K562 (cell line): ENCODE results near the gene TBCCD1. TPM values are rescaled to one million over a fixed set of nuclear protein-coding genes. Genes with fewer than 3 reads are reported as not detected.

Experiments used
- ATAC-seq: fragments of 200-7000 bp; cut with Tn5 transposase; 3 replicates; pipeline ENCODE4 v1.9.1; 2020; ENCODE audit warnings: moderate library complexity
- BruUV-seq: library from RNA; stranded (reverse); fragments of 400-500 nt; replicated peaks from 2 replicates; lab custom pipeline; 2021; lab: Mats Ljungman, UMichigan
- CTCF ChIA-PET: fragments of 300-600 bp; formaldehyde crosslinking; extraction: SDS; loops from one replicate; lab custom pipeline; 2021; ENCODE audit warnings: low intra/inter-chr PET ratio; lab: Yijun Ruan, JAX
- POLR2A ChIA-PET: fragments of 300-600, 350-650 bp; sonication (Branson Sonifier 250); formaldehyde crosslinking; extraction: SDS; loops from one replicate; lab custom pipeline; 2021; ENCODE audit warnings: antibody characterized with exemption, inconsistent platforms; lab: Yijun Ruan, JAX
- DNase-seq, 4 experiments: peaks; one replicate each; pipeline versions ENCODE4 v3.0.0 to v3.0.0-alpha.2; 2011 to 2018; ENCODE audit warnings: low spot score in 3 of 4, mixed read lengths in 3 of 4; ENCODE audit errors: extremely low read depth in 1 of 4
- FAIRE-seq: peaks from 2 replicates; lab custom pipeline; 2011; peaks lifted over from hg19 to GRCh38; lab: Jason Lieb, UNC
- H2AFZ ChIP-seq: 2 replicates; pipeline ENCODE4 v1.6.0; 2011; ENCODE audit warnings: low read depth, low read length, control low read depth, inconsistent platforms
- H3K27ac ChIP-seq: fragments of 200-600 bp; 3 replicates; pipeline ENCODE4 v1.8.0; 2011; ENCODE audit warnings: low read depth, mild to moderate bottlenecking, control low read depth, inconsistent platforms, low read length, moderate library complexity, mixed read lengths; ENCODE audit errors: extremely low read depth
- H3K27me3 ChIP-seq, 2 experiments: fragments of 300-600 bp in 1 of 2; 2 replicates in 1 of 2; 3 replicates in 1 of 2; pipeline versions ENCODE4 v1.6.0 to v1.8.0; 2011; ENCODE audit warnings: inconsistent platforms in 2 of 2, low read length in 2 of 2, mild to moderate bottlenecking in 1 of 2, mixed read lengths in 1 of 2, moderate library complexity in 1 of 2; ENCODE audit not compliant: control insufficient read depth in 2 of 2, insufficient read depth in 2 of 2
- H3K36me3 ChIP-seq: fragments of 300-600 bp; 3 replicates; pipeline ENCODE4 v1.8.0; 2011; ENCODE audit warnings: mild to moderate bottlenecking, low read length, inconsistent platforms; ENCODE audit not compliant: control insufficient read depth, insufficient read depth
- H3K4me1 ChIP-seq, 2 experiments: fragments of 200-600 bp in 1 of 2; replicated peaks in 1 of 2; 2 replicates in 1 of 2; 3 replicates in 1 of 2; pipeline versions ENCODE4 v1.5.1 to v1.8.0; 2011; ENCODE audit warnings: inconsistent platforms in 2 of 2, low read length in 2 of 2, mild to moderate bottlenecking in 1 of 2, mixed read lengths in 1 of 2, moderate library complexity in 1 of 2; ENCODE audit not compliant: control insufficient read depth in 2 of 2, insufficient read depth in 2 of 2
- H3K4me2 ChIP-seq: 2 replicates; pipeline ENCODE4 v1.6.1; 2011; ENCODE audit warnings: low read length, control low read depth, inconsistent platforms, mixed read lengths; ENCODE audit not compliant: insufficient read depth
- H3K4me3 ChIP-seq: fragments of 200-600 bp; sonication (generic), shearing (Covaris generic); 2 replicates; pipeline ENCODE4 v1.5.1; 2016; ENCODE audit warnings: control low read depth, inconsistent platforms
- H3K79me2 ChIP-seq: fragments of 200-600 bp; 3 replicates; pipeline ENCODE4 v1.8.0; 2011; ENCODE audit warnings: low read length, inconsistent platforms; ENCODE audit not compliant: control insufficient read depth, insufficient read depth
- H3K9ac ChIP-seq, 2 experiments: 2 replicates each; pipeline versions ENCODE4 v1.6.0 to v1.6.1; 2011; ENCODE audit warnings: low read depth in 2 of 2, low read length in 2 of 2, control low read depth in 1 of 2, inconsistent platforms in 1 of 2, mild to moderate bottlenecking in 1 of 2, mixed read lengths in 1 of 2; ENCODE audit not compliant: insufficient read depth in 1 of 2
- H3K9me1 ChIP-seq: one replicate; pipeline ENCODE4 v1.6.0; 2011; ENCODE audit warnings: inconsistent platforms, mild to moderate bottlenecking, low read length, moderate library complexity; ENCODE audit not compliant: control insufficient read depth, insufficient read depth
- H3K9me3 ChIP-seq: replicated peaks from 2 replicates; pipeline ENCODE4 v1.5.1; 2011; ENCODE audit warnings: low read depth, low read length, inconsistent platforms; ENCODE audit not compliant: control insufficient read depth, insufficient read depth
- H4K20me1 ChIP-seq: replicated peaks from 2 replicates; pipeline ENCODE4 v1.6.1; 2011; ENCODE audit warnings: low read length, inconsistent platforms, mixed read lengths; ENCODE audit not compliant: control insufficient read depth, insufficient read depth
- CBFA2T3 ChIP-seq: fragments of 450-650 bp; IDR thresholded peaks from 2 replicates; pipeline ENCODE4 v1.6.1; 2017
- COPS2 ChIP-seq: fragments of 450-650 bp; conservative IDR thresholded peaks from 2 replicates; pipeline ENCODE4 v1.6.1; 2016; ENCODE audit warnings: mild to moderate bottlenecking, moderate library complexity
- E2F4 ChIP-seq: sonication (generic); formaldehyde crosslinking; IDR thresholded peaks from 2 replicates; pipeline ENCODE4 v1.8.0; 2022; ENCODE audit warnings: mild to moderate bottlenecking, low read depth, missing genetic modification reagents
- GABPB2 ChIP-seq: fragments of 250-450 bp; sonication (Bioruptor Pico); conservative IDR thresholded peaks from 2 replicates; pipeline ENCODE4 v1.5.1; 2021; ENCODE audit warnings: mild to moderate bottlenecking
- GATA2 ChIP-seq: sonication (generic); formaldehyde crosslinking; IDR thresholded peaks from 2 replicates; pipeline ENCODE4 v1.4.0; 2020; ENCODE audit warnings: mild to moderate bottlenecking, missing genetic modification reagents
- LEF1 ChIP-seq: fragments of 450-650 bp; IDR thresholded peaks from 2 replicates; pipeline ENCODE4 v1.6.1; 2016; ENCODE audit warnings: mild to moderate bottlenecking
- MED1 ChIP-seq: sonication (generic); formaldehyde crosslinking; IDR thresholded peaks from 2 replicates; pipeline ENCODE4 v1.8.1; 2023; ENCODE audit warnings: missing genetic modification reagents, borderline replicate concordance
- RNF2 ChIP-seq: sonication (generic); IDR thresholded peaks from 2 replicates; pipeline ENCODE4 v1.6.1; 2016
- ZNF121 ChIP-seq: sonication (generic); formaldehyde crosslinking; conservative IDR thresholded peaks from 2 replicates; pipeline ENCODE4 v1.8.0; 2022; ENCODE audit warnings: missing genetic modification reagents
- ZNF445 ChIP-seq: fragments of 250-450 bp; sonication (Bioruptor Pico); IDR thresholded peaks from 2 replicates; pipeline ENCODE4 v1.4.0; 2020; ENCODE audit warnings: low read depth, mild to moderate bottlenecking, moderate library complexity
- ZNF75A ChIP-seq: fragments of 450-650 bp; formaldehyde crosslinking; IDR thresholded peaks from 2 replicates; pipeline ENCODE4 v1.4.0; 2020; ENCODE audit warnings: mild to moderate bottlenecking
- WGBS: fragments of 100-300 bp; shearing (Covaris generic); methylation state at CpG from one replicate; pipeline ENCODE4 v1.1.6; 2016; ENCODE audit warnings: low coverage, mixed read lengths; ENCODE audit not compliant: insufficient coverage; ENCODE audit errors: missing lambda C conversion rate; 5-methylcytosine and 5-hydroxymethylcytosine counted together
- in situ Hi-C: fragments of 300-500 bp; cut with MboI; formaldehyde crosslinking; loops from 4 replicates; pipeline ENCODE4 v1.15.0; 2018; ENCODE audit warnings: inconsistent platforms, mixed read lengths
- intact Hi-C: fragments of 100-400 bp; cut with micrococcal nuclease; formaldehyde crosslinking; loops from 2 replicates; pipeline ENCODE4 v1.14.2; 2022
- polyA plus RNA-seq, 8 experiments: library from polyadenylated mRNA; depleted of rRNA in 4 of 8; stranded (reverse) in 5 of 8; unstranded in 3 of 8; fragments of >200 nt; fragmentation: Nextera tagmentation in 2 of 8; fragmentation: Illumina TruSeq in 1 of 8; extraction: Ambion mirVana in 2 of 8; extraction: Trizol in 1 of 8; gene quantifications; 2 replicates each; pipeline versions ENCODE4 v1.2.1 to v1.2.3, GENCODE V29; 2011 to 2014; ENCODE audit warnings: inconsistent platforms in 1 of 8, missing spikeins in 1 of 8
- total RNA-seq, 7 experiments: library from RNA; depleted of rRNA in 6 of 7; stranded (reverse); fragments of >200 nt in 6 of 7; fragmentation: Illumina TruSeq in 2 of 7; extraction: Trizol in 2 of 7; gene quantifications; 2 replicates each; pipeline versions ENCODE4 v1.2.1 to v1.2.3, GENCODE V29; 2011 to 2021; ENCODE audit warnings: low replicate concordance in 1 of 7
- TF ChIP-seq, protein P1 (sequence below): fragments of 450-650 bp; formaldehyde crosslinking; IDR thresholded peaks from 2 replicates; pipeline ENCODE4 v1.4.0; 2022; ENCODE audit warnings: mild to moderate bottlenecking, moderate library complexity
- TF ChIP-seq, protein P2 (sequence below): fragments of 450-650 bp; formaldehyde crosslinking; IDR thresholded peaks from 2 replicates; pipeline ENCODE4 v1.4.0; 2020; ENCODE audit warnings: mild to moderate bottlenecking, mixed read lengths
- TF ChIP-seq, protein P3 (sequence below): fragments of 250-450 bp; sonication (Bioruptor Pico); IDR thresholded peaks from 2 replicates; pipeline ENCODE4 v1.8.0; 2021; ENCODE audit warnings: borderline replicate concordance, mild to moderate bottlenecking, moderate library complexity; ENCODE audit not compliant: poor library complexity, severe bottlenecking
- TF ChIP-seq, protein P4 (sequence below): fragments of 450-650 bp; formaldehyde crosslinking; IDR thresholded peaks from 2 replicates; pipeline ENCODE4 v1.4.0; 2022; ENCODE audit warnings: missing genetic modification characterization

TBCCD1 gene
- total and polyA plus RNA-seq, 9 of the 15 experiments (the other 6 are each of a cell fraction or from before 2014, with no cell fraction given), result 17.7 to 31.1 (median 21.2) TPM

- in situ Hi-C loops, result loop anchor here (10.0 kb wide), 1 partner anchor 141 kb away; no protein-coding TSS in a partner anchor
- FAIRE-seq (no peak), DNase-seq (no peak), ATAC-seq (no peak)
- no peaks in the 10 kb centered on the region for H3K79me2 ChIP-seq
- H3K4me2 ChIP-seq, result no peak overlapping the region
- intact Hi-C loops, result loop anchor here (10.0 kb wide), 2 partner anchors 69 to 551 kb away; partner anchors contain the start of gene CRYGS
- POLR2A ChIA-PET, result interaction anchor here (0.6 to 4.2 kb wide), 5 partner anchors 17 to 208 kb away, joined by 3 to 41 read pairs (median 5); partner anchors contain the start of genes DNAJB11 and EIF4A2
- H3K9ac ChIP-seq, result no peak overlapping the region; a peak in 1 of 4 replicates
- no peaks in the 10 kb centered on the region for H3K36me3 ChIP-seq
- H3K27ac ChIP-seq, result no peak overlapping the region
- CTCF ChIA-PET, result interaction anchor here (0.7 to 1.9 kb wide), 3 partner anchors 139 to 207 kb away, joined by 3 to 13 read pairs (median 4); no protein-coding TSS in a partner anchor
- no peaks in the 10 kb centered on the region for H3K9me3 ChIP-seq
- no peaks in the 10 kb centered on the region for H4K20me1 ChIP-seq
- H3K4me1 ChIP-seq, result peaks cover 3 to 10% of the 10 kb centered on the region in 2 experiments; a peak in 3 of 5 replicates
- TF ChIP-seq, protein P1, sequence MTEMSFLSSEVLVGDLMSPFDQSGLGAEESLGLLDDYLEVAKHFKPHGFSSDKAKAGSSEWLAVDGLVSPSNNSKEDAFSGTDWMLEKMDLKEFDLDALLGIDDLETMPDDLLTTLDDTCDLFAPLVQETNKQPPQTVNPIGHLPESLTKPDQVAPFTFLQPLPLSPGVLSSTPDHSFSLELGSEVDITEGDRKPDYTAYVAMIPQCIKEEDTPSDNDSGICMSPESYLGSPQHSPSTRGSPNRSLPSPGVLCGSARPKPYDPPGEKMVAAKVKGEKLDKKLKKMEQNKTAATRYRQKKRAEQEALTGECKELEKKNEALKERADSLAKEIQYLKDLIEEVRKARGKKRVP (CRISPR knock-in tag), result no peak
- no peak for TF ChIP-seq E2F4
- no peak for TF ChIP-seq MED1 (CRISPR knock-in tag)
- no peak for TF ChIP-seq CBFA2T3
- no peak for TF ChIP-seq COPS2
- TF ChIP-seq, protein P2, sequence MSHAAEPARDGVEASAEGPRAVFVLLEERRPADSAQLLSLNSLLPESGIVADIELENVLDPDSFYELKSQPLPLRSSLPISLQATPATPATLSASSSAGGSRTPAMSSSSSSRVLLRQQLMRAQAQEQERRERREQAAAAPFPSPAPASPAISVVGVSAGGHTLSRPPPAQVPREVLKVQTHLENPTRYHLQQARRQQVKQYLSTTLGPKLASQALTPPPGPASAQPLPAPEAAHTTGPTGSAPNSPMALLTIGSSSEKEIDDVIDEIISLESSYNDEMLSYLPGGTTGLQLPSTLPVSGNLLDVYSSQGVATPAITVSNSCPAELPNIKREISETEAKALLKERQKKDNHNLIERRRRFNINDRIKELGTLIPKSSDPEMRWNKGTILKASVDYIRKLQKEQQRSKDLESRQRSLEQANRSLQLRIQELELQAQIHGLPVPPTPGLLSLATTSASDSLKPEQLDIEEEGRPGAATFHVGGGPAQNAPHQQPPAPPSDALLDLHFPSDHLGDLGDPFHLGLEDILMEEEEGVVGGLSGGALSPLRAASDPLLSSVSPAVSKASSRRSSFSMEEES (CRISPR knock-in tag), result no peak
- no peak for TF ChIP-seq LEF1
- TF ChIP-seq GATA2 (CRISPR knock-in tag), result no peak
- no peak for TF ChIP-seq ZNF121
- TF ChIP-seq ZNF75A (CRISPR knock-in tag), result no peak
- TF ChIP-seq RNF2, result no peak
- no peak for TF ChIP-seq GABPB2
- TF ChIP-seq ZNF445 (CRISPR knock-in tag), result no peak
- TF ChIP-seq, protein P3, sequence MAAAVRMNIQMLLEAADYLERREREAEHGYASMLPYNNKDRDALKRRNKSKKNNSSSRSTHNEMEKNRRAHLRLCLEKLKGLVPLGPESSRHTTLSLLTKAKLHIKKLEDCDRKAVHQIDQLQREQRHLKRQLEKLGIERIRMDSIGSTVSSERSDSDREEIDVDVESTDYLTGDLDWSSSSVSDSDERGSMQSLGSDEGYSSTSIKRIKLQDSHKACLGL (CRISPR knock-in tag), result no peak
- TF ChIP-seq, protein P4, sequence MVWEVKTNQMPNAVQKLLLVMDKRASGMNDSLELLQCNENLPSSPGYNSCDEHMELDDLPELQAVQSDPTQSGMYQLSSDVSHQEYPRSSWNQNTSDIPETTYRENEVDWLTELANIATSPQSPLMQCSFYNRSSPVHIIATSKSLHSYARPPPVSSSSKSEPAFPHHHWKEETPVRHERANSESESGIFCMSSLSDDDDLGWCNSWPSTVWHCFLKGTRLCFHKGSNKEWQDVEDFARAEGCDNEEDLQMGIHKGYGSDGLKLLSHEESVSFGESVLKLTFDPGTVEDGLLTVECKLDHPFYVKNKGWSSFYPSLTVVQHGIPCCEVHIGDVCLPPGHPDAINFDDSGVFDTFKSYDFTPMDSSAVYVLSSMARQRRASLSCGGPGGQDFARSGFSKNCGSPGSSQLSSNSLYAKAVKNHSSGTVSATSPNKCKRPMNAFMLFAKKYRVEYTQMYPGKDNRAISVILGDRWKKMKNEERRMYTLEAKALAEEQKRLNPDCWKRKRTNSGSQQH, result no peak
- WGBS, result 11% methylated on average over 6 of the region's 6 CpGs
- no peaks in the 10 kb centered on the region for H3K9me1 ChIP-seq
- H2AFZ ChIP-seq, result no peak overlapping the region; the same call in 1 of the 2 replicates
- H3K4me3 ChIP-seq, result no peak overlapping the region
- no TSS peak for BruUV-seq
- H3K27me3 ChIP-seq, result peaks cover 9 to 48% of the 10 kb centered on the region in 2 experiments; a peak in 4 of 5 replicates
These were observed 47.1 kb upstream of the TBCCD1 start for GRCh38 chr3:186614266-186614596.
